ENCODE data around the gene DHODH. TPM values are rescaled to one million over a fixed set of nuclear protein-coding genes. Genes with fewer than 3 reads are reported as not detected.

The DHODH gene
- total and polyA plus RNA-seq, 2 experiments from 2014 or later, result 10.7 to 15.1 TPM

DNA sequence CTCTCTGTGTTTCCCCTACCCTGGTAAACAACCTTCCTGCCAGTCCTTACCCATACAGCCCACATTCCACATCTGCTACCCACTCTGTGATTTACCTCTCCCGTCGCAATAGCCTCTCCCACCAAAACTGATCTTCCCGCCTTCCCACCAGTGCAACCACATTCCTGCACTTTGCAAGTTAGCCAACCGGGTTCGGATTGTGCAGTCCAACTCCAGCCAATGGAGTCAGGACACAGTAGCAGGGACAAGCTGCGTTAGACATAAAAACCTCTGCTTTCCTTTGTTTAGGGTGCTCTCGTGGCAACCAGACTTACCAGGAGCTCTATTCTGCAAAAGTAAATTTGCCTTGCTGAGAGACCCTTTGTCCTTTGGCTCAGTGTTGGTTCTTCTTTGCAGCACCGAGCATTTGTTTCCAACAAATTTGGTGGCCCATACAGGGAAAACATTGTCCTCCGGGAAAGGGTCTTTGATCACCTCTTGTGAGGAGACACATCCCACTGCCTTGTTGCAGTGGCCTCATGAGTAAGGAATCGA is 55.9 kb downstream of the DHODH start:
- Mint-ChIP-seq H3K27ac (no peak overlapping the region), H3K4me3 (no peak overlapping the region), H3K36me3 (ENCODE audit: low read depth) (no peaks in the 10 kb centered on the region), H3K4me1 (no peaks in the 10 kb centered on the region), H3K9me3 (peaks cover 4% of the 10 kb centered on the region), H3K27me3 (ENCODE audit: insufficient read depth, low read depth, poor library complexity) (peaks cover 3% of the 10 kb centered on the region)
- no peak for TF ChIP-seq ZNF114 (CRISPR knock-in tag; IDR thresholded peaks at IDR 0.05)
- TF ChIP-seq EZH2phosphoT487 (IDR thresholded peaks at IDR 0.05; ENCODE audit: unreplicated experiment), result no peak
- no peak for TF ChIP-seq POLR2AphosphoS5 (IDR thresholded peaks at IDR 0.05; ENCODE audit: low read depth)
- TF ChIP-seq, protein P1, sequence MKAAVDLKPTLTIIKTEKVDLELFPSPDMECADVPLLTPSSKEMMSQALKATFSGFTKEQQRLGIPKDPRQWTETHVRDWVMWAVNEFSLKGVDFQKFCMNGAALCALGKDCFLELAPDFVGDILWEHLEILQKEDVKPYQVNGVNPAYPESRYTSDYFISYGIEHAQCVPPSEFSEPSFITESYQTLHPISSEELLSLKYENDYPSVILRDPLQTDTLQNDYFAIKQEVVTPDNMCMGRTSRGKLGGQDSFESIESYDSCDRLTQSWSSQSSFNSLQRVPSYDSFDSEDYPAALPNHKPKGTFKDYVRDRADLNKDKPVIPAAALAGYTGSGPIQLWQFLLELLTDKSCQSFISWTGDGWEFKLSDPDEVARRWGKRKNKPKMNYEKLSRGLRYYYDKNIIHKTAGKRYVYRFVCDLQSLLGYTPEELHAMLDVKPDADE (IDR thresholded peaks at IDR 0.05), result no peak
- no peak for TF ChIP-seq EZH2 (IDR thresholded peaks at IDR 0.05; ENCODE audit: low read depth, unreplicated experiment)
- TF ChIP-seq, protein P2, sequence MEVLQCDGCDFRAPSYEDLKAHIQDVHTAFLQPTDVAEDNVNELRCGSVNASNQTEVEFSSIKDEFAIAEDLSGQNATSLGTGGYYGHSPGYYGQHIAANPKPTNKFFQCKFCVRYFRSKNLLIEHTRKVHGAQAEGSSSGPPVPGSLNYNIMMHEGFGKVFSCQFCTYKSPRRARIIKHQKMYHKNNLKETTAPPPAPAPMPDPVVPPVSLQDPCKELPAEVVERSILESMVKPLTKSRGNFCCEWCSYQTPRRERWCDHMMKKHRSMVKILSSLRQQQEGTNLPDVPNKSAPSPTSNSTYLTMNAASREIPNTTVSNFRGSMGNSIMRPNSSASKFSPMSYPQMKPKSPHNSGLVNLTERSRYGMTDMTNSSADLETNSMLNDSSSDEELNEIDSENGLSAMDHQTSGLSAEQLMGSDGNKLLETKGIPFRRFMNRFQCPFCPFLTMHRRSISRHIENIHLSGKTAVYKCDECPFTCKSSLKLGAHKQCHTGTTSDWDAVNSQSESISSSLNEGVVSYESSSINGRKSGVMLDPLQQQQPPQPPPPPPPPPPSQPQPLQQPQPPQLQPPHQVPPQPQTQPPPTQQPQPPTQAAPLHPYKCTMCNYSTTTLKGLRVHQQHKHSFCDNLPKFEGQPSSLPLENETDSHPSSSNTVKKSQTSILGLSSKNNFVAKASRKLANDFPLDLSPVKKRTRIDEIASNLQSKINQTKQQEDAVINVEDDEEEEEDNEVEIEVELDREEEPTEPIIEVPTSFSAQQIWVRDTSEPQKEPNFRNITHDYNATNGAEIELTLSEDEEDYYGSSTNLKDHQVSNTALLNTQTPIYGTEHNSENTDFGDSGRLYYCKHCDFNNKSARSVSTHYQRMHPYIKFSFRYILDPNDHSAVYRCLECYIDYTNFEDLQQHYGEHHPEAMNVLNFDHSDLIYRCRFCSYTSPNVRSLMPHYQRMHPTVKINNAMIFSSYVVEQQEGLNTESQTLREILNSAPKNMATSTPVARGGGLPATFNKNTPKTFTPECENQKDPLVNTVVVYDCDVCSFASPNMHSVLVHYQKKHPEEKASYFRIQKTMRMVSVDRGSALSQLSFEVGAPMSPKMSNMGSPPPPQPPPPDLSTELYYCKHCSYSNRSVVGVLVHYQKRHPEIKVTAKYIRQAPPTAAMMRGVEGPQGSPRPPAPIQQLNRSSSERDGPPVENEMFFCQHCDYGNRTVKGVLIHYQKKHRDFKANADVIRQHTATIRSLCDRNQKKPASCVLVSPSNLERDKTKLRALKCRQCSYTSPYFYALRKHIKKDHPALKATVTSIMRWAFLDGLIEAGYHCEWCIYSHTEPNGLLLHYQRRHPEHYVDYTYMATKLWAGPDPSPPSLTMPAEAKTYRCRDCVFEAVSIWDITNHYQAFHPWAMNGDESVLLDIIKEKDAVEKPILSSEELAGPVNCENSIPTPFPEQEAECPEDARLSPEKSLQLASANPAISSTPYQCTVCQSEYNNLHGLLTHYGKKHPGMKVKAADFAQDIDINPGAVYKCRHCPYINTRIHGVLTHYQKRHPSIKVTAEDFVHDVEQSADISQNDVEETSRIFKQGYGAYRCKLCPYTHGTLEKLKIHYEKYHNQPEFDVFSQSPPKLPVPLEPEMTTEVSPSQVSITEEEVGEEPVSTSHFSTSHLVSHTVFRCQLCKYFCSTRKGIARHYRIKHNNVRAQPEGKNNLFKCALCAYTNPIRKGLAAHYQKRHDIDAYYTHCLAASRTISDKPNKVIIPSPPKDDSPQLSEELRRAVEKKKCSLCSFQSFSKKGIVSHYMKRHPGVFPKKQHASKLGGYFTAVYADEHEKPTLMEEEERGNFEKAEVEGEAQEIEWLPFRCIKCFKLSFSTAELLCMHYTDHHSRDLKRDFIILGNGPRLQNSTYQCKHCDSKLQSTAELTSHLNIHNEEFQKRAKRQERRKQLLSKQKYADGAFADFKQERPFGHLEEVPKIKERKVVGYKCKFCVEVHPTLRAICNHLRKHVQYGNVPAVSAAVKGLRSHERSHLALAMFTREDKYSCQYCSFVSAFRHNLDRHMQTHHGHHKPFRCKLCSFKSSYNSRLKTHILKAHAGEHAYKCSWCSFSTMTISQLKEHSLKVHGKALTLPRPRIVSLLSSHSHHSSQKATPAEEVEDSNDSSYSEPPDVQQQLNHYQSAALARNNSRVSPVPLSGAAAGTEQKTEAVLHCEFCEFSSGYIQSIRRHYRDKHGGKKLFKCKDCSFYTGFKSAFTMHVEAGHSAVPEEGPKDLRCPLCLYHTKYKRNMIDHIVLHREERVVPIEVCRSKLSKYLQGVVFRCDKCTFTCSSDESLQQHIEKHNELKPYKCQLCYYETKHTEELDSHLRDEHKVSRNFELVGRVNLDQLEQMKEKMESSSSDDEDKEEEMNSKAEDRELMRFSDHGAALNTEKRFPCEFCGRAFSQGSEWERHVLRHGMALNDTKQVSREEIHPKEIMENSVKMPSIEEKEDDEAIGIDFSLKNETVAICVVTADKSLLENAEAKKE (CRISPR knock-in tag; IDR thresholded peaks at IDR 0.05), result no peak
- Histone ChIP-seq H4K20me1 (replicated peaks; ENCODE audit: insufficient read depth) (no peaks in the 10 kb centered on the region), H3K36me3 (ENCODE audit: insufficient read depth) (no peaks in the 10 kb centered on the region), H3K4me2 (no peak overlapping the region), H3K9me2 (ENCODE audit: insufficient read depth) (no peaks in the 10 kb centered on the region), H3K4me3 (no peak overlapping the region), H3K4me1 (ENCODE audit: insufficient read depth) (no peaks in the 10 kb centered on the region), H2AFZ (no peak overlapping the region), H3K79me2 (replicated peaks; ENCODE audit: insufficient read depth) (no peaks in the 10 kb centered on the region), H3K27me3 (ENCODE audit: insufficient read depth) (no peaks in the 10 kb centered on the region), H3K27ac (ENCODE audit: low read depth) (no peak overlapping the region), H3F3A (replicated peaks; ENCODE audit: low read depth) (no peaks in the 10 kb centered on the region)
- DNase-seq (ENCODE audit: low spot score) (no peak), ATAC-seq (no peak)
